Activated CD4-positive, alpha-beta T cell treated with anti-CD3 and anti-CD28 coated beads for 36 hours (primary cell): Measurements from ENCODE around the gene TMEM140. TPM values are rescaled to one million over a fixed set of nuclear protein-coding genes. Genes with fewer than 3 reads are reported as not detected.

Experiments used
- ATAC-seq: fragments of 200-7000 bp; cut with Tn5 transposase; one replicate; pipeline ENCODE4 v1.10.0; 2021; ENCODE audit warnings: mild to moderate bottlenecking, moderate library complexity
- CTCF ChIA-PET: fragments of 350-600 bp; sonication (Branson Sonifier 250); formaldehyde crosslinking; loops from one replicate; lab custom pipeline; 2021; ENCODE audit warnings: antibody characterized with exemption; lab: Charles Lee
- POLR2A ChIA-PET: fragments of 350-600 bp; sonication (Branson Sonifier 250); formaldehyde crosslinking; loops from one replicate; lab custom pipeline; 2021; ENCODE audit warnings: antibody characterized with exemption, inconsistent platforms; lab: Charles Lee
- DNase-seq: peaks from one replicate; pipeline ENCODE4 v3.0.0-alpha.2; 2020
- H3K27ac Mint-ChIP-seq: one replicate; pipeline ENCODE4 v1.8.0; 2021; ENCODE audit warnings: mixed read lengths
- H3K27me3 Mint-ChIP-seq: one replicate; pipeline ENCODE4 v1.8.0; 2021; ENCODE audit warnings: mixed read lengths
- H3K36me3 Mint-ChIP-seq: one replicate; pipeline ENCODE4 v1.8.0; 2021; ENCODE audit warnings: low read depth, mixed read lengths
- H3K4me1 Mint-ChIP-seq: one replicate; pipeline ENCODE4 v1.8.0; 2021; ENCODE audit warnings: mixed read lengths
- H3K4me3 Mint-ChIP-seq: one replicate; pipeline ENCODE4 v1.8.0; 2021; ENCODE audit warnings: mild to moderate bottlenecking, moderate library complexity, mixed read lengths
- H3K9me3 Mint-ChIP-seq: one replicate; pipeline ENCODE4 v1.8.0; 2021; ENCODE audit warnings: low read depth, mixed read lengths
- intact Hi-C, 2 experiments: fragments of 100-400 bp; cut with DNase I in 1 of 2; cut with micrococcal nuclease in 1 of 2; formaldehyde crosslinking; loops; one replicate each; pipeline versions ENCODE4 v1.14.2 to v1.15.1; 2022 to 2024; cut with DNase I, micrococcal nuclease
- total RNA-seq, 2 experiments: library from RNA; stranded (reverse); gene quantifications; one replicate each; pipeline ENCODE4 v1.2.3, GENCODE V29; 2021

TMEM140 gene
- total RNA-seq, 2 experiments from 2014 or later = 10.8 to 12.1 TPM

GRCh38 chr7:135183478-135183877 lies 35.6 kb downstream of the TMEM140 start:
- H3K36me3 Mint-ChIP-seq = peaks cover 50% of the 10 kb centered on the region
- CTCF ChIA-PET = interaction anchor here (0.6 to 0.7 kb wide), 2 partner anchors 32 to 589 kb away, joined by 3 read pairs; no protein-coding TSS in a partner anchor
- peaks cover 32% of the 10 kb centered on the region for H3K9me3 Mint-ChIP-seq
- ATAC-seq (no peak), DNase-seq (no peak)
- H3K27ac Mint-ChIP-seq = no peak overlapping the region
- intact Hi-C loops = no loop called here
- H3K4me1 Mint-ChIP-seq = no peaks in the 10 kb centered on the region
- H3K27me3 Mint-ChIP-seq = no peaks in the 10 kb centered on the region
- POLR2A ChIA-PET = no interaction called here
- no peak overlapping the region for H3K4me3 Mint-ChIP-seq

GRCh38 chr7:135184254-135184841 lies 36.5 kb downstream of the TMEM140 start:
- no peak for ATAC-seq

GRCh38 chr7:135185471-135186260 lies 37.8 kb downstream of the TMEM140 start:
- H3K4me3 Mint-ChIP-seq = no peak overlapping the region
- peaks cover 60% of the 10 kb centered on the region for H3K36me3 Mint-ChIP-seq
- POLR2A ChIA-PET = interaction anchor here (0.6 kb wide), 1 partner anchor 335 kb away, joined by 3 read pairs; no protein-coding TSS in a partner anchor
- no peak overlapping the region for H3K27ac Mint-ChIP-seq
- H3K27me3 Mint-ChIP-seq = no peaks in the 10 kb centered on the region
- intact Hi-C loops = no loop called here
- H3K4me1 Mint-ChIP-seq = no peaks in the 10 kb centered on the region
- DNase-seq (no peak), ATAC-seq (no peak)
- peaks cover 23% of the 10 kb centered on the region for H3K9me3 Mint-ChIP-seq
- CTCF ChIA-PET = interaction anchor here (0.7 kb wide), 1 partner anchor 19 kb away, joined by 3 read pairs; no protein-coding TSS in a partner anchor

More at GRCh38 chr7:135184254-135184841, 36.5 kb downstream of the TMEM140 start:
- ChIA-PET CTCF (no interaction called here), POLR2A (no interaction called here)
- DNase-seq = no peak
- intact Hi-C loops = no loop called here
- peaks cover 30% of the 10 kb centered on the region for H3K9me3 Mint-ChIP-seq
- H3K27ac Mint-ChIP-seq = no peak overlapping the region
- no peaks in the 10 kb centered on the region for H3K4me1 Mint-ChIP-seq
- peaks cover 56% of the 10 kb centered on the region for H3K36me3 Mint-ChIP-seq
- H3K27me3 Mint-ChIP-seq = no peaks in the 10 kb centered on the region
- no peak overlapping the region for H3K4me3 Mint-ChIP-seq

- Mint-ChIP-seq H3K4me3 (no peak overlapping the region), H3K27ac (no peak overlapping the region), H3K4me1 (no peaks in the 10 kb centered on the region), H3K27me3 (no peaks in the 10 kb centered on the region), H3K9me3 (peaks cover 21% of the 10 kb centered on the region), H3K36me3 (peaks cover 60% of the 10 kb centered on the region)
- intact Hi-C loops = no loop called here
- no peak for DNase-seq
- ChIA-PET CTCF (interaction anchor here (0.7 kb wide), 1 partner anchor 18 kb away, joined by 3 read pairs; no protein-coding TSS in a partner anchor), POLR2A (interaction anchor here (0.6 kb wide), 1 partner anchor 334 kb away, joined by 3 read pairs; no protein-coding TSS in a partner anchor)
- no peak for ATAC-seq
These were observed 38.3 kb downstream of the TMEM140 start for GRCh38 chr7:135186261-135186540.

GRCh38 chr7:135186841-135187253 lies 39.0 kb downstream of the TMEM140 start:
- Mint-ChIP-seq H3K36me3 (peaks cover 58% of the 10 kb centered on the region), H3K9me3 (peaks cover 16% of the 10 kb centered on the region), H3K4me1 (no peaks in the 10 kb centered on the region), H3K4me3 (no peak overlapping the region), H3K27me3 (no peaks in the 10 kb centered on the region), H3K27ac (no peak overlapping the region)
- ChIA-PET POLR2A (no interaction called here), CTCF (no interaction called here)
- DNase-seq = no peak
- ATAC-seq = no peak
- intact Hi-C loops = no loop called here

GRCh38 chr7:135188298-135188984 lies 40.6 kb downstream of the TMEM140 start:
- Mint-ChIP-seq H3K4me3 (no peak overlapping the region), H3K36me3 (peaks cover 53% of the 10 kb centered on the region), H3K4me1 (no peaks in the 10 kb centered on the region), H3K27ac (no peak overlapping the region), H3K27me3 (no peaks in the 10 kb centered on the region), H3K9me3 (peaks cover 5% of the 10 kb centered on the region)
- POLR2A ChIA-PET = no interaction called here
- intact Hi-C loops = no loop called here
- CTCF ChIA-PET = interaction anchor here (0.6 to 0.7 kb wide), 2 partner anchors 20 to 493 kb away, joined by 3 to 5 read pairs; no protein-coding TSS in a partner anchor
- DNase-seq = no peak
- ATAC-seq = no peak

- Mint-ChIP-seq H3K9me3 (peaks cover under 1% of the 10 kb centered on the region), H3K36me3 (peaks cover 51% of the 10 kb centered on the region)
- POLR2A ChIA-PET = no interaction called here
These were observed 41.4 kb downstream of the TMEM140 start for GRCh38 chr7:135189221-135189662.

GRCh38 chr7:135189961-135190360 lies 42.1 kb downstream of the TMEM140 start:
- Mint-ChIP-seq H3K27me3 (no peaks in the 10 kb centered on the region), H3K9me3 (no peaks in the 10 kb centered on the region), H3K4me3 (no peak overlapping the region), H3K36me3 (peaks cover 50% of the 10 kb centered on the region), H3K4me1 (no peaks in the 10 kb centered on the region), H3K27ac (no peak overlapping the region)
- POLR2A ChIA-PET = no interaction called here
- DNase-seq (no peak), ATAC-seq (no peak)
- CTCF ChIA-PET = no interaction called here
- intact Hi-C loops = no loop called here

More at GRCh38 chr7:135189221-135189662, 41.4 kb downstream of the TMEM140 start:
- ATAC-seq (no peak), DNase-seq (no peak)
- H3K4me3 Mint-ChIP-seq = no peak overlapping the region
- CTCF ChIA-PET = interaction anchor here (0.7 kb wide), 1 partner anchor 20 kb away, joined by 5 read pairs; no protein-coding TSS in a partner anchor
- intact Hi-C loops = no loop called here
- H3K4me1 Mint-ChIP-seq = no peaks in the 10 kb centered on the region
- no peaks in the 10 kb centered on the region for H3K27me3 Mint-ChIP-seq
- H3K27ac Mint-ChIP-seq = no peak overlapping the region

GRCh38 chr7:135190703-135191102 lies 42.8 kb downstream of the TMEM140 start:
- Mint-ChIP-seq H3K36me3 (peaks cover 47% of the 10 kb centered on the region), H3K27ac (no peak overlapping the region), H3K9me3 (no peaks in the 10 kb centered on the region), H3K4me1 (no peaks in the 10 kb centered on the region), H3K4me3 (no peak overlapping the region), H3K27me3 (no peaks in the 10 kb centered on the region)
- ChIA-PET POLR2A (no interaction called here), CTCF (interaction anchor here (0.7 kb wide), 1 partner anchor 19 kb away, joined by 3 read pairs; no protein-coding TSS in a partner anchor)
- intact Hi-C loops = no loop called here
- ATAC-seq = no peak
- no peak for DNase-seq

GRCh38 chr7:135192914-135193536 lies 45.2 kb downstream of the TMEM140 start:
- no peak overlapping the region for H3K27ac Mint-ChIP-seq
- H3K4me1 Mint-ChIP-seq = peaks cover under 1% of the 10 kb centered on the region
- DNase-seq = no peak
- ChIA-PET CTCF (no interaction called here), POLR2A (no interaction called here)
- no peak overlapping the region for H3K4me3 Mint-ChIP-seq
- intact Hi-C loops = no loop called here
- peaks cover 50% of the 10 kb centered on the region for H3K36me3 Mint-ChIP-seq
- no peaks in the 10 kb centered on the region for H3K27me3 Mint-ChIP-seq
- ATAC-seq = no peak
- H3K9me3 Mint-ChIP-seq = no peaks in the 10 kb centered on the region

GRCh38 chr7:135193615-135194081 lies 45.8 kb downstream of the TMEM140 start:
- H3K4me3 Mint-ChIP-seq = no peak overlapping the region
- ATAC-seq (no peak), DNase-seq (no peak)
- ChIA-PET CTCF (no interaction called here), POLR2A (no interaction called here)
- peaks cover 53% of the 10 kb centered on the region for H3K36me3 Mint-ChIP-seq
- peaks cover 7% of the 10 kb centered on the region for H3K4me1 Mint-ChIP-seq
- H3K27ac Mint-ChIP-seq = no peak overlapping the region
- no peaks in the 10 kb centered on the region for H3K27me3 Mint-ChIP-seq
- no peaks in the 10 kb centered on the region for H3K9me3 Mint-ChIP-seq
- intact Hi-C loops = no loop called here
